ENCODE measurements around the gene FANCD2. TPM values are rescaled to one million over a fixed set of nuclear protein-coding genes. Genes with fewer than 3 reads are reported as not detected.

Gene FANCD2
- polyA plus RNA-seq, 1 donor from 2014 or later, result 3.3 TPM

DNA sequence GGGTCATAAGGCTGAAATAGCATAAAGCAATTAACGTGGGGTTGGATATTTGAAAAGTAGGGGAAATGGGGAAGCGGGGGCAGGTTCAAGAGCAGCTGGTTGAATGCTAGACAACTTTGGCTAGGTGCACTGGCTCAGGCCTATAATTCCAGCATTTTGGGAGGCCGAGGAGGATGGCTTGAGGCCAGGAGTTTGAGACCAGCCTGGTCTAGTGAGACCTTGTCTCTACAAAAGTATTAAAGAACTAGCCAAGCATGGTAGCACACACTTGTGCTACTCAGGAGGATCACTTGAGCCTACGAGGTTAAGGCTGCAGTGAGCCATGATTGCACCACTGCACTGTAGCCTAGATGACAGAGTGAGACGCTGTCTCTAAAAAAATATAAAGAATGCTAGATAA lies 6.9 kb upstream of the FANCD2 start:
- Histone ChIP-seq H2AFZ (ENCODE audit: low read depth, low read length) (no peak overlapping the region), H3K79me2 (replicated peaks; ENCODE audit: insufficient read depth, low read length) (no peaks in the 10 kb centered on the region), H3K36me3 (ENCODE audit: insufficient read depth, low read length) (no peaks in the 10 kb centered on the region), H3K27ac (ENCODE audit: low read length) (no peak overlapping the region), H4K20me1 (ENCODE audit: insufficient read depth) (no peaks in the 10 kb centered on the region), H3K27me3 (ENCODE audit: insufficient read depth, low read depth, low read length) (no peaks in the 10 kb centered on the region), H3K9me3 (ENCODE audit: low read length) (no peaks in the 10 kb centered on the region), H3K9me2 (ENCODE audit: insufficient read depth, low read length) (no peaks in the 10 kb centered on the region), H3K9ac (ENCODE audit: low read length) (no peak overlapping the region), H3K4me2 (ENCODE audit: low read length) (no peak overlapping the region), H3F3A (ENCODE audit: insufficient read depth, low read length, poor library complexity, severe bottlenecking) (no peaks in the 10 kb centered on the region), H3K4me3 (ENCODE audit: low read length) (no peak overlapping the region)
- no peak for TF ChIP-seq POLR2AphosphoS5 (IDR thresholded peaks at IDR 0.05)
- TF ChIP-seq, protein P1, sequence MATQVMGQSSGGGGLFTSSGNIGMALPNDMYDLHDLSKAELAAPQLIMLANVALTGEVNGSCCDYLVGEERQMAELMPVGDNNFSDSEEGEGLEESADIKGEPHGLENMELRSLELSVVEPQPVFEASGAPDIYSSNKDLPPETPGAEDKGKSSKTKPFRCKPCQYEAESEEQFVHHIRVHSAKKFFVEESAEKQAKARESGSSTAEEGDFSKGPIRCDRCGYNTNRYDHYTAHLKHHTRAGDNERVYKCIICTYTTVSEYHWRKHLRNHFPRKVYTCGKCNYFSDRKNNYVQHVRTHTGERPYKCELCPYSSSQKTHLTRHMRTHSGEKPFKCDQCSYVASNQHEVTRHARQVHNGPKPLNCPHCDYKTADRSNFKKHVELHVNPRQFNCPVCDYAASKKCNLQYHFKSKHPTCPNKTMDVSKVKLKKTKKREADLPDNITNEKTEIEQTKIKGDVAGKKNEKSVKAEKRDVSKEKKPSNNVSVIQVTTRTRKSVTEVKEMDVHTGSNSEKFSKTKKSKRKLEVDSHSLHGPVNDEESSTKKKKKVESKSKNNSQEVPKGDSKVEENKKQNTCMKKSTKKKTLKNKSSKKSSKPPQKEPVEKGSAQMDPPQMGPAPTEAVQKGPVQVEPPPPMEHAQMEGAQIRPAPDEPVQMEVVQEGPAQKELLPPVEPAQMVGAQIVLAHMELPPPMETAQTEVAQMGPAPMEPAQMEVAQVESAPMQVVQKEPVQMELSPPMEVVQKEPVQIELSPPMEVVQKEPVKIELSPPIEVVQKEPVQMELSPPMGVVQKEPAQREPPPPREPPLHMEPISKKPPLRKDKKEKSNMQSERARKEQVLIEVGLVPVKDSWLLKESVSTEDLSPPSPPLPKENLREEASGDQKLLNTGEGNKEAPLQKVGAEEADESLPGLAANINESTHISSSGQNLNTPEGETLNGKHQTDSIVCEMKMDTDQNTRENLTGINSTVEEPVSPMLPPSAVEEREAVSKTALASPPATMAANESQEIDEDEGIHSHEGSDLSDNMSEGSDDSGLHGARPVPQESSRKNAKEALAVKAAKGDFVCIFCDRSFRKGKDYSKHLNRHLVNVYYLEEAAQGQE (IDR thresholded peaks at IDR 0.05; ENCODE audit: borderline replicate concordance), result no peak
- no peak for TF ChIP-seq EP300 (conservative IDR thresholded peaks at IDR 0.05; ENCODE audit: poor library complexity, severe bottlenecking)
- no peak for TF ChIP-seq CTCF (IDR thresholded peaks at IDR 0.05; ENCODE audit: poor library complexity, severe bottlenecking)
- no peak for TF ChIP-seq SMC3 (conservative IDR thresholded peaks at IDR 0.05; ENCODE audit: poor library complexity)

DNA sequence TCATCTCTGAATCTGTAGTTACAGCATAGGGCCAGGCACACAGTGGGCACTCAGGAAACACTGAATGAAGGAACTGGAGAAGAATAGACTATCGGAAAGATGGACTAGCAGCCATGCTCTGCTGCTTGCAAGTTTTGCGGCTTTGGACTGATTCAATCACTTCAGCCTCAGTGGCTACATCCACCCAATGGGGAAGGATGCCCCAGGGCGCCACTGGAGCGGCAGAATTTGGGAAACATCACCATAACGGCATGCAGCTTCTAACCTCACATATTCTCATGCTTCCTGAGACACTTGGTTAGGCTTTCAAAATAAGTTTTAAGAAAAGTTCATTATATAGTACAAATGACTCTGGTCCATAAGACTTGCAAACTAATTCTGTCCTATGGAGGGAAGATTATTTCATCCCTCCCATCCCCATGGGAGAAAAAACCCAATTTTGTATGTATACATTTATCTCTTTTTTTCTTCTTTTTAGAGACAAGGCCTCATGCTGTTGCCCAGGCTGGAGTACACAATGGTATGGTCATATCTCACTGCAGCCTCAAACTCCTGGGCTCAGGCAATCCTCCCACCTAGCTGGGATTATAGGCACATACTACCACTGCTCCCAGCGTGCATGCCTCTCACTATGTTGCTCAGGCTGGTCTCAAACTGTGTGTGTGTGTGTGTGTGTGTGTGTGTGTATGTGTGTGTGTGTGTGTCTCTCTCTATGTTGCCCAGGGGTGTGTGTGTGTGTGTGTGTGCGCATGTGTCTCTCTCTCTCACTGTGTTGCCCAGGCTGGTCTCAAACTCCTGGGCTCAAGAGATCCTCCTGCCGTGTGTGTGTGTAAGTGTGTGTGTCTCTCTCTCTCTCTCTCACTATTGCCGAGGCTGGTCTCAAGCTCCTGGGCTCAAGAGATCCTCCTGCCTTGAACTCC lies 4.1 kb upstream of the FANCD2 start:
- Histone ChIP-seq H3K36me3 (ENCODE audit: insufficient read depth, low read length) (no peaks in the 10 kb centered on the region), H3K79me2 (replicated peaks; ENCODE audit: insufficient read depth, low read length) (peaks cover 15% of the 10 kb centered on the region), H3K9me3 (ENCODE audit: low read length) (no peaks in the 10 kb centered on the region), H2AFZ (ENCODE audit: low read depth, low read length) (no peak overlapping the region), H3K9me2 (ENCODE audit: insufficient read depth, low read length) (no peaks in the 10 kb centered on the region), H3K9ac (ENCODE audit: low read length) (no peak overlapping the region), H3K27ac (ENCODE audit: low read length) (no peak overlapping the region), H4K20me1 (ENCODE audit: insufficient read depth) (no peaks in the 10 kb centered on the region), H3K4me2 (ENCODE audit: low read length) (no peak overlapping the region), H3F3A (ENCODE audit: insufficient read depth, low read length, poor library complexity, severe bottlenecking) (no peaks in the 10 kb centered on the region), H3K4me3 (ENCODE audit: low read length) (no peak overlapping the region), H3K27me3 (ENCODE audit: insufficient read depth, low read depth, low read length) (no peaks in the 10 kb centered on the region)
- TF ChIP-seq RAD21 (conservative IDR thresholded peaks at IDR 0.05) (no peak), SMC3 (conservative IDR thresholded peaks at IDR 0.05; ENCODE audit: poor library complexity) (no peak), EZH2 (IDR thresholded peaks at IDR 0.05; ENCODE audit: borderline replicate concordance, insufficient read depth, low read length, poor library complexity, severe bottlenecking) (no peak), MXI1 (conservative IDR thresholded peaks at IDR 0.05; ENCODE audit: poor library complexity, severe bottlenecking) (no peak), POLR2AphosphoS5 (IDR thresholded peaks at IDR 0.05) (no peak), EP300 (conservative IDR thresholded peaks at IDR 0.05; ENCODE audit: poor library complexity, severe bottlenecking) (no peak)
